Thoracic aorta (tissue), 2 donors: ENCODE data around the gene CAMTA2. TPM values are rescaled to one million over a fixed set of nuclear protein-coding genes. Genes with fewer than 3 reads are reported as not detected.

Experiments
- ATAC-seq: fragments of 150-250 bp; one replicate; pipeline ENCODE4 v1.8.0; 2017; ENCODE audit warnings: low read depth; ENCODE audit not compliant: insufficient number of reproducible peaks, low FRiP score
- DNase-seq: peaks from one replicate; pipeline ENCODE4 v3.0.0-alpha.2; 2020; ENCODE audit warnings: low spot score
- H3K27ac ChIP-seq, 2 donors: fragments of 200-600 bp; sonication (generic); 1 replicate in 1 of 2; 2 replicates in 1 of 2; pipeline ENCODE4 v1.5.1; 2016; ENCODE audit warnings: mild to moderate bottlenecking in 2 of 2, moderate library complexity in 2 of 2
- H3K27me3 ChIP-seq: fragments of 200-600 bp; sonication (generic); replicated peaks from 2 replicates; pipeline ENCODE4 v1.6.0; 2016; ENCODE audit warnings: mild to moderate bottlenecking; ENCODE audit not compliant: insufficient read depth
- H3K36me3 ChIP-seq: fragments of 200-600 bp; sonication (generic); one replicate; pipeline ENCODE4 v1.5.1; 2016
- H3K4me1 ChIP-seq, 2 donors: fragments of 200-600 bp; sonication (generic); 1 replicate in 1 of 2; 2 replicates in 1 of 2; pipeline versions ENCODE4 v1.5.1 to v1.6.0; 2016; ENCODE audit warnings: low read depth in 2 of 2, mild to moderate bottlenecking in 1 of 2; ENCODE audit not compliant: control insufficient read depth in 1 of 2
- H3K4me3 ChIP-seq: fragments of 200-600 bp; sonication (generic); 2 replicates; pipeline ENCODE4 v1.5.1; 2016; ENCODE audit warnings: mild to moderate bottlenecking
- H3K9me3 ChIP-seq: fragments of 200-600 bp; sonication (generic); 2 replicates; pipeline ENCODE4 v1.5.1; 2016
- CTCF ChIP-seq: fragments of 200-600 bp; sonication (generic); IDR thresholded peaks from one replicate; pipeline ENCODE4 v1.5.1; 2019; ENCODE audit warnings: antibody characterized with exemption
- total RNA-seq, 2 donors: library from RNA; depleted of rRNA; stranded (reverse); fragments of >200 nt; gene quantifications; one replicate each; pipeline versions ENCODE4 v1.1.0 to v1.2.3, GENCODE V29; 2016

The CAMTA2 gene
- total RNA-seq, 2 donors from 2014 or later: 31.3 to 34.0 TPM

GRCh38 chr17:5023588-5024147 lies 36.2 kb upstream of the CAMTA2 start:
- ATAC-seq: no peak
- no peak for TF ChIP-seq CTCF
- H3K36me3 ChIP-seq: peaks cover 51% of the 10 kb centered on the region

DNA sequence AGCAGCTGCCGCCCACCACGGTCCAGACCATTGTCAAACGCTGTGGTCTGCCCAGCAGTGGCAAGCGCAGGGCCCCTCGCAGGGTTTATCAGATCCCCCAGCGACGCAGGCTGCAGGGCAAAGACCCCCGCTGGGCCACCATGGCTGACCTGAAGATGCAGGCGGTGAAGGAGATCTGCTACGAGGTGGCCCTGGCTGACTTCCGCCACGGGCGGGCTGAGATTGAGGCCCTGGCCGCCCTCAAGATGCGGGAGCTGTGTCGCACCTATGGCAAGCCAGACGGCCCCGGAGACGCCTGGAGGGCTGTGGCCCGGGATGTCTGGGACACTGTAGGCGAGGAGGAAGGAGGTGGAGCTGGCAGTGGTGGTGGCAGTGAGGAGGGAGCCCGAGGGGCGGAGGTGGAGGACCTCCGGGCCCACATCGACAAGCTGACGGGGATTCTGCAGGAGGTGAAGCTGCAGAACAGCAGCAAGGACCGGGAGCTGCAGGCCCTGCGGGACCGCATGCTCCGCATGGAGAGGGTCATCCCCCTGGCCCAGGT lies 34.8 kb upstream of the CAMTA2 start:
- TF ChIP-seq CTCF: no peak
- Histone ChIP-seq H3K27me3 (no peaks in the 10 kb centered on the region), H3K36me3 (peaks cover 56% of the 10 kb centered on the region), H3K4me1 (no peaks in the 10 kb centered on the region), H3K9me3 (no peaks in the 10 kb centered on the region), H3K4me3 (no peak overlapping the region), H3K27ac (no peak overlapping the region)
- ATAC-seq: no peak
- DNase-seq: no peak

More at GRCh38 chr17:5023588-5024147, 36.2 kb upstream of the CAMTA2 start:
- Histone ChIP-seq H3K4me3 (no peak overlapping the region), H3K4me1 (no peaks in the 10 kb centered on the region), H3K27ac (no peak overlapping the region), H3K27me3 (no peaks in the 10 kb centered on the region), H3K9me3 (no peaks in the 10 kb centered on the region)
- no peak for DNase-seq

DNA sequence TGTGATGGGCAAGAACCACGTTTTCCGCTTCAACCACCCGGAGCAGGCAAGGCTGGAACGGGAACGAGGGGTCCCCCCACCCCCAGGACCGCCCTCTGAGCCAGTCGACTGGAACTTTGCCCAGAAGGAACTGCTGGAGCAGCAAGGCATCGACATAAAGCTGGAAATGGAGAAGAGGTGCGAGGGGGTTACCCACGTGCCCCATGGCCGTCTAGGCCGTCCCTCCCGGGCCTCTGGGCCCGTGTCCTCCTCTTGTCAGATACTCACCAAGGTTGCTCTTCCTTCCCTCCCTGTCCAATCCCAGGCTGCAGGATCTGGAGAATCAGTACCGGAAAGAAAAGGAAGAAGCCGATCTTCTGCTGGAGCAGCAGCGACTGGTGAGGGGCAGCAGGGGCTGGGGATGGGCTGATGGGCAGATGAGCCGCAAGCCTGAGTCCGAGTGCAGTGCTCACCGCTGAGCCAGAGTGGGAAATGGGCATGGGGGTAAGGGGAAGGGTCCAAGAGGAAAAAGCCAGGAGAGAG lies 33.1 kb upstream of the CAMTA2 start:
- H3K4me1 ChIP-seq: no peaks in the 10 kb centered on the region
- no peak overlapping the region for H3K27ac ChIP-seq
- H3K36me3 ChIP-seq: peaks cover 71% of the 10 kb centered on the region
- no peak for TF ChIP-seq CTCF
- DNase-seq (no peak), ATAC-seq (no peak)
- no peak overlapping the region for H3K4me3 ChIP-seq
- no peaks in the 10 kb centered on the region for H3K9me3 ChIP-seq
- no peaks in the 10 kb centered on the region for H3K27me3 ChIP-seq

DNA sequence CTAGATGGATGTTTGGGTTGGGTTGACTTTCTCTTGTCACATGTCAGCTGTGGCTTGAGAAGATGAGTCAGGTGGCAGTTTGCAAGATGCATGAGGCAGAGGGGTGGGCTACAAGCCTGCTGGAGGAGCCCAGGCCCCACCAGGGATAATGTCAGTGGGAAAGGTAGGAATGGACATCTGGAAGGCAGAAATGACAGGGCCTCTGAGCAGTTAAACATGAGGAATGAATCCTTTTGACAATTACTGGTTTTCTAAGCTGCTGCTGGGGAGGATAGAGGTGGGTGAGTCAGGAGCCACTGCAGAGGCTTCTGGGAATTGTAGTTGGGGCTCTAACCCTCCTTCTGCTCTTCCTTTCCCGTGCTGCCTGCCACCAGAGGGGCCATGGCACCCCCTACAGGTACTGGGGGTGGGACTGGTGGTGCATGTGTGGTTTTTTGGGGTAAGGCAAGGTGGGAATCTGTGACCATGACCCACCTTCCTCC lies 32.0 kb upstream of the CAMTA2 start:
- Histone ChIP-seq H3K9me3 (no peaks in the 10 kb centered on the region), H3K4me3 (no peak overlapping the region), H3K27me3 (no peaks in the 10 kb centered on the region), H3K4me1 (no peaks in the 10 kb centered on the region), H3K27ac (no peak overlapping the region), H3K36me3 (peaks cover 80% of the 10 kb centered on the region)
- DNase-seq (no peak), ATAC-seq (peak; percentile 18)
- no peak for TF ChIP-seq CTCF

GRCh38 chr17:5014357-5014756 lies 26.9 kb upstream of the CAMTA2 start:
- ATAC-seq (no peak), DNase-seq (no peak)
- Histone ChIP-seq H3K4me3 (no peak overlapping the region), H3K36me3 (peaks cover 61% of the 10 kb centered on the region), H3K4me1 (no peaks in the 10 kb centered on the region), H3K27me3 (no peaks in the 10 kb centered on the region), H3K27ac (no peak overlapping the region), H3K9me3 (no peaks in the 10 kb centered on the region)
- no peak for TF ChIP-seq CTCF
